RWPE1 (cell line): ENCODE measurements around the gene PLEKHG4B.
"Not testable (repeated sequence)": the region's sequence is repeated elsewhere in the genome, so short reads cannot be mapped to it uniquely, and the experiment has no call there.

Experiments
- CTCF ChIA-PET: fragments of 350-600 bp; sonication (Branson Sonifier 250); formaldehyde crosslinking; extraction: SDS; loops from one replicate; lab custom pipeline; 2021; lab: Yijun Ruan, JAX
- POLR2A ChIA-PET: fragments of 400-600 bp; formaldehyde crosslinking; extraction: SDS; loops from one replicate; lab custom pipeline; 2020; ENCODE audit warnings: antibody characterized with exemption; ENCODE audit not compliant: low non-redundant PET; lab: Yijun Ruan, JAX
- DNase-seq: peaks from one replicate; pipeline ENCODE4 v3.0.0; 2012; ENCODE audit warnings: low spot score
- H3K27ac ChIP-seq: fragments of 450-650 bp; 2 replicates; pipeline ENCODE4 v1.5.1; 2017
- TF ChIP-seq, protein P1 (sequence below): fragments of 450-650 bp; conservative IDR thresholded peaks from 2 replicates; pipeline ENCODE4 v1.5.1; 2017; ENCODE audit warnings: low read depth, mild to moderate bottlenecking

PLEKHG4B gene

DNA sequence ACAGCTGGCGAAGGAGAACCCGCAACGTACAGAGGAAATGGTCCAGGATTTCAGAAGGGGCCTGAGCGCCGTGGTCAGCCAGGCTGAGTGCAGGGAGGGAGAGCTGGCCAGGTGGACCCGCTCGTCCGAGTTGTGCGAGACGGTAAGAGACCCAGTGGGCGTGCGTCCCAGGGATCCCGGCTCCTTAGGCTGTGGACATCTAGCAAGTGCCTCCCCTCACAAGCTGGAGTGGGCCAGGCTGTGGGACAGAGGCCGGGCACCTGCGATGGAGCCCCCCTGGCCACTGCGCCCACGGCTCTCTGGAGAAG is 69.8 kb downstream of the PLEKHG4B start:
- POLR2A ChIA-PET, result no interaction called here
- no peak overlapping the region for H3K27ac ChIP-seq
- DNase-seq, result no peak
- CTCF ChIA-PET, result no interaction called here
- TF ChIP-seq, protein P1, sequence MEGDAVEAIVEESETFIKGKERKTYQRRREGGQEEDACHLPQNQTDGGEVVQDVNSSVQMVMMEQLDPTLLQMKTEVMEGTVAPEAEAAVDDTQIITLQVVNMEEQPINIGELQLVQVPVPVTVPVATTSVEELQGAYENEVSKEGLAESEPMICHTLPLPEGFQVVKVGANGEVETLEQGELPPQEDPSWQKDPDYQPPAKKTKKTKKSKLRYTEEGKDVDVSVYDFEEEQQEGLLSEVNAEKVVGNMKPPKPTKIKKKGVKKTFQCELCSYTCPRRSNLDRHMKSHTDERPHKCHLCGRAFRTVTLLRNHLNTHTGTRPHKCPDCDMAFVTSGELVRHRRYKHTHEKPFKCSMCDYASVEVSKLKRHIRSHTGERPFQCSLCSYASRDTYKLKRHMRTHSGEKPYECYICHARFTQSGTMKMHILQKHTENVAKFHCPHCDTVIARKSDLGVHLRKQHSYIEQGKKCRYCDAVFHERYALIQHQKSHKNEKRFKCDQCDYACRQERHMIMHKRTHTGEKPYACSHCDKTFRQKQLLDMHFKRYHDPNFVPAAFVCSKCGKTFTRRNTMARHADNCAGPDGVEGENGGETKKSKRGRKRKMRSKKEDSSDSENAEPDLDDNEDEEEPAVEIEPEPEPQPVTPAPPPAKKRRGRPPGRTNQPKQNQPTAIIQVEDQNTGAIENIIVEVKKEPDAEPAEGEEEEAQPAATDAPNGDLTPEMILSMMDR, result no peak

DNA sequence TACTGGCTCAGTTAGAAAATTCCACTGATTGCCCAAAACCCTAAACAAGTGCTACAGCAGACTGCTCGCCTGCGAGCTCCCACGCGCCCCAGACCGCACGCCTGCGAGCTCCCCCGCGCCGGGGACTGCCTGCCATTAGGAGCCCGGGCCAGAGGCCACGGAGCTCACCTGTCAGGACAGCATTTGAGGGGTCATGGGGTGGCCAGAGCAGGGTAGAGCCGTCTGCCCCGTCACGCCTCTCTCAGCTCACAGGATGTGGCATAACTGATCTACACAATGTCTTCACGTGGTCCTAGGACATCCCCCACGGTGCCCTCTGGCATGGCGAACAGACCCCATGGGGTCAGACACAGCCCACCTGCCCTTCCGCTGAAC is 70.2 kb downstream of the PLEKHG4B start:
- no peak overlapping the region for H3K27ac ChIP-seq
- TF ChIP-seq, protein P1, result no peak
- no peak for DNase-seq
- ChIA-PET POLR2A (no interaction called here), CTCF (no interaction called here)

- TF ChIP-seq, protein P1, result no peak
- H3K27ac ChIP-seq, result no peak overlapping the region
- POLR2A ChIA-PET, result no interaction called here
- CTCF ChIA-PET, result no interaction called here
- no peak for DNase-seq
Observed at GRCh38 chr5:162565-163337, 70.8 kb downstream of the PLEKHG4B start.

GRCh38 chr5:163338-163620 is 71.3 kb downstream of the PLEKHG4B start:
- ChIA-PET POLR2A (no interaction called here), CTCF (no interaction called here)
- H3K27ac ChIP-seq, result no peak overlapping the region
- TF ChIP-seq, protein P1, result no peak
- no peak for DNase-seq

DNA sequence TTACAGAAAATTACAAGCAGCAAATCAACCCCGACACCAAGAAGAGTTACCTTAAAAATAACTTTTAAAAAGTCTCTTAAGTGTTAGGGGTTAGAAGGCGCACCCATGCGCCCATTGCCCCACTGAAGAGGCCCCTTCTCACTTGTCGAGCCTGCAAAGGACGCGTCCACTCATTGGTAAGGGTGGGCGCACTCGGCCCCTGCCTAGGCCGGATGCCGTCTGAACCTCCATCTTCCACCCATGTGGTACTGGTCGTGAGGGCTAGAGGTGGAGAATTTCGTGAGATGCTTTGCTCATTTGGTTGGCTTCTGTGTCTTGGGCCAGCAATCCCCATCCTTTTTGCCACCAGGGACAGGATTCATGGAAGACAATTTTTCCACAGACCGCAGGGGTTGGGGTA is 71.9 kb downstream of the PLEKHG4B start:
- DNase-seq, result no peak
- TF ChIP-seq, protein P1, result no peak
- H3K27ac ChIP-seq, result no peak overlapping the region
- POLR2A ChIA-PET, result no interaction called here
- CTCF ChIA-PET, result no interaction called here

DNA sequence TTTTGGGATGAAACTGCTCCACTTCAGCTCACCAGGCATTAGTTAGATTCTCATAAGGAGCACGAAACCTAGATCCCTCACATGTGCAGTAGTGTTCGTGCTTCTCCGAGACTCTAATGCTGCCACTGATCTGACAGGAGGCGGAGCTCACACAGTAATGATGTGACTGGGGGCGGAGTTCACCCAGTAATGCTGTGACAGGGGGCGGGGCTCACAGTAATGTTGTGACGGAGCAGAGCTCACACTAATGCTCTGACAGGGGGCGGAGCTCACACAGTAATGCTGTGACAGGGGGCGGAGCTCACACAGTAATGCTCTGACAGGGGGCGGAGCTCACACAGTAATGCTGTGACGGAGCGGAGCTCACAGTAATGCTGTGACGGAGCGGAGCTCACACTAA is 72.3 kb downstream of the PLEKHG4B start:
- TF ChIP-seq, protein P1, result no peak
- ChIA-PET CTCF (no interaction called here), POLR2A (no interaction called here)
- no peak for DNase-seq
- no peak overlapping the region for H3K27ac ChIP-seq

DNA sequence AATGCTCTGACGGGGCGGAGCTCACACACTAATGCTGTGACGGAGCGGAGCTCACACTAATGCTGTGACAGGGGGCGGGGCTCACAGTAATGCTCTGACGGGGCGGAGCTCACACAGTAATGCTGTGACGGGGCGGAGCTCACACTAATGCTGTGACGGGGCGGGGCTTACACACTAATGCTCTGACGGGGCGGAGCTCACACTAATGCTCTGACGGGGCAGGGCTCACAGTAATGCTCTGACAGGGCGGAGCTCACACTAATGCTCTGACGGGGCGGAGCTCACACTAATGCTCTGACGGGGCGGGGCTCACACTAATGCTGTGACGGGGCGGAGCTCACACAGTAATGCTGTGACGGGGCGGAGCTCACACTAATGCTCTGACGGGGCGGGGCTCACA is 72.8 kb downstream of the PLEKHG4B start:
- DNase-seq, POLR2A ChIA-PET, H3K27ac ChIP-seq: not testable (repeated sequence)
- CTCF ChIA-PET, result interaction anchor here (0.6 kb wide), 1 partner anchor 132 kb away, joined by 4 read pairs; no protein-coding TSS in a partner anchor
